AG09309 (cell line): ENCODE data around the gene TRABD2B.

Experiments used
- DNase-seq: peaks from one replicate; pipeline ENCODE4 v3.0.0-alpha.2; 2010; ENCODE audit warnings: low read depth
- H3K4me3 ChIP-seq: 2 replicates; pipeline ENCODE4 v1.5.1; 2011; ENCODE audit warnings: mild to moderate bottlenecking, low read depth, low read length, moderate library complexity; ENCODE audit not compliant: control insufficient read depth
- CTCF ChIP-seq: IDR thresholded peaks from 2 replicates; pipeline ENCODE4 v1.5.1; 2011; ENCODE audit warnings: mild to moderate bottlenecking, low read depth, low read length, inconsistent platforms; ENCODE audit not compliant: insufficient read depth, control insufficient read depth; ENCODE audit errors: missing control alignments

Gene TRABD2B

GRCh38 chr1:47872886-47873285, 124.3 kb downstream of the TRABD2B start:
- H3K4me3 ChIP-seq, result no peak overlapping the region
- DNase-seq, result no peak
- TF ChIP-seq CTCF, result no peak

GRCh38 chr1:47871799-47872353, 125.3 kb downstream of the TRABD2B start:
- H3K4me3 ChIP-seq, result no peak overlapping the region
- TF ChIP-seq CTCF, result no peak
- DNase-seq, result no peak

- no peak for TF ChIP-seq CTCF
- DNase-seq, result no peak
Observed at GRCh38 chr1:47870946-47871676, 126.1 kb downstream of the TRABD2B start.

GRCh38 chr1:47870480-47870879, 126.7 kb downstream of the TRABD2B start:
- no peak for TF ChIP-seq CTCF
- no peak for DNase-seq
- H3K4me3 ChIP-seq, result no peak overlapping the region

More at GRCh38 chr1:47870946-47871676, 126.1 kb downstream of the TRABD2B start:
- no peak overlapping the region for H3K4me3 ChIP-seq

- TF ChIP-seq CTCF, result no peak
- DNase-seq, result no peak
- no peak overlapping the region for H3K4me3 ChIP-seq
Observed at GRCh38 chr1:47868348-47868676, 128.9 kb downstream of the TRABD2B start.

- no peak overlapping the region for H3K4me3 ChIP-seq
- TF ChIP-seq CTCF, result no peak
- DNase-seq, result no peak
Observed at GRCh38 chr1:47867438-47868347, 129.5 kb downstream of the TRABD2B start.
